GM18498 (cell line): Measurements from ENCODE around the gene FLVCR1.
A peak's percentile ranks its signal among the peaks of the same experiment; 100 is the strongest.
"Not testable (repeated sequence)": the region's sequence is repeated elsewhere in the genome, so short reads cannot be mapped to it uniquely, and the experiment has no call there.

Experiments used
- ATAC-seq: cut with Tn5 transposase; IDR thresholded peaks from one replicate; pipeline ENCODE4 v1.9.1; 2021; ENCODE audit warnings: mild to moderate bottlenecking, moderate library complexity; ENCODE audit not compliant: unreplicated experiment

FLVCR1 gene

DNA sequence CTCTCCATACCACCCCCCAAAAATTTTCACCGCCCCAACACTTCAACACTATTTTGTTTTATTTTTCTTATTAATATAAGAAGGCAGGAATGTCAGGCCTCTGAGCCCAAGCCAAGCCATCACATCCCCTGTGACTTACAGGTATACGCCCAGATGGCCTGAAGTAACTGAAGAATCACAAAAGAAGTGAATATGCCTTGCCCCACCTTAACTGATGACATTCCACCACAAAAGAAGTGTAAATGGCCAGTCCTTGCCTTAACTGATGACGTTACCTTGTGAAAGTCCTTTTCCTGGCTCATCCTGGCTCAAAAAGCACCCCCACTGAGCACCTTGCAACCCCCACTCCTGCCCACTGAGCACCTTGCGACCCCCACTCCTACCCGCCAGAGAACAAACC is 56.0 kb downstream of the FLVCR1 start:
- ATAC-seq: not testable (repeated sequence)

DNA sequence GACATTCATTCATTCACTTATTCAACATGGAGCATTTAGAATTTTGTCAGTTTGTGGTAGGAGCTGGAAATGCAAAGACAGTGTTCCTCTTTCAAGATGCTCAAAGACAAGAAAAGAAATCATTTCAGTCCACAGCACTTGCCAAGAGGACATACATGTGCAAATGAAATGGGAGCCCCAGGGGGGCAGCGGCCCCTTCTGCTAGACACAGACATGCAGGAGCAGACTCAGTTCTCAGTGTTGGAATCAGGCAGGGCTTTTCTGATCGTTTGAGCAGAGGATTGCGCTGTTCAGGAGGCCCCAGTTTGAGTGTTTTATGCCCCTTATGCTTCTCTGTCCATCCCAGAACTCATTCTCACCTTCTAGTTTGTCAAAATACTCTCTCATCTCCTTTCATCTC is 56.7 kb downstream of the FLVCR1 start:
- no peak for ATAC-seq

DNA sequence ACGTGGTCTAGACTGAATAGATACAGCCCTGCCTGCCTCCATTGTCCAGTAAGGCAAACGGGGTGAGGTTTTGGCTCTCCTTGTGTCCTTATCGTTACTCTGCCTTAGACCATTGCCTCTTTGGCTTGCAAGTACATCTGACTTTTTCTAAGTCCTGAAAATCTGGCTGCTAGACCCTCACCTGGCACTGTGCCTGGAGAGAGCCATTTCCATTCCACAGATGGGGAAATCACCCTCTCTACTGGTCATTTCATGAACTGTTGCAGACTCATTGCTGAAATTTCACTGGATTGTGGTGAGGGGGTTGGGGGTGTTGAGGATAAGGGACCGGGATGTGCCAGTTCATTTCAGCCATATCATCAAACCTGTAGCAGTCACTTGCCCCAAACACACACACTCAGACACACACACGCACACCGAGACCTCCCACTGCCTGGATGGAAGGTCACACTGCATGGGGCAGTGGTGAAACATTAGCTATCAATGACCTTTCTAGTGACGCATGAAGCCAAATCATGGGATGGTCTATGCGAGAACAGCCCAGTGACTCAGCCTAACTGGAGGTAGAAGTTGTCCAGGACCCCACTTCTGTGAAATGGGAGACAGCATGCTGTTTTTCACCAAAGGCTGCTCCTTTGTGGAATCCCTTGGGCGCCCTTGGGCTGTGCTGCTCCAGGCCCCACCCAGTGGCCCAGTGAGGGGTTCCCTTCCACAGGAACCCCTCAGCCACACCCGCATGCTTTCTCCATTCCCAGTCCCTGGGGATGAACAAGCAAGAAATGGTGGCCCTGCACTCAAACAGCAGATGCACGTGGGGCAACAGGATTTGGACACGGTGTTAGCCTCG is 57.4 kb downstream of the FLVCR1 start:
- ATAC-seq: no peak

DNA sequence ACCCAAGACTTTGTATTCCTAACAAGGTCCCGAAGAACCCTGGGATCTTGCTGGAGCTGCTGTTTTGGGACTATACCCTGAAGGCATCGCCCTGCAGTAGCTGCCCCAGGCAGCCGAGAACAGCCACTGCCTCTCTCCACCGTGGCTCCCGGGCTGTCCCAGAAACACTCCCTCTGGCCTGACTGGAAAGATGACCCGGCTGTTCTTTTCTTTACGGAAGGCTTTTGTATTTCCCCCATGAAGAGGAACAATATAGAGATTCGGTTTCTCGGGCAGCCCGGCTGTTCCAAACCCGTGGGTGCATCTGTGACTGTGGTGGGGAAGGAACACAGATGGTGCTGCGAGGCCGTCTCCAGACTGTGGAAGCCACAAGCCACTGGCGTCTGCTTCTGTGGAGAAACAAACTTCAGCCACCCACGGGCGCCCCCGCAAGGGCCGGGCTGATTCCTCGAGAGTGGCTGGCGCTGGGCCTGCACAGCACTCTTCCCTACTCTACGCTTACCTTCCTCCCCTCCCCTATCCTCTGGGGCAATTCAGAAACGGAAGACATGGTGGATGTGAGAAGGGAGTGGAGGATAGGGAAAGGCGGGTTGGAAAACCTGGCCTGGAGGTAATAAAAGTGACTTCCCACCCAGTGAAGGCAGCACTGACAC is 58.5 kb downstream of the FLVCR1 start:
- no peak for ATAC-seq

DNA sequence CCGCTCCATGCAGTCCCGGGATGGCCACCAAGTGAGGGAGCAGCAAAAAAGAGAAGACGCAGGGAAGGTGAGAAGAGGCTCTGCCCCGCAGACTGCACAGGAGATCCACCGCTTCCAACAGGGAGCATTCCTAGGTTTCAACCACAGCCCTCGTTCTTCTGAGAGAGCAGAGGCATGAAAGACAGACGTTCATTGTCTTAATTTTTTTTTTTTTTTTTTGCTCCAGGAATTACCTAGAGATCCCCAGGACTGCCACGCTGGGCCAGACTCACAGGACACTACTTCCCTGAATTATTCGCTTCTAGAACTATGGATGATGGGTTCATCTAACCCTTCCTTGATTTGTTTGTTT is 59.0 kb downstream of the FLVCR1 start:
- ATAC-seq: no peak

DNA sequence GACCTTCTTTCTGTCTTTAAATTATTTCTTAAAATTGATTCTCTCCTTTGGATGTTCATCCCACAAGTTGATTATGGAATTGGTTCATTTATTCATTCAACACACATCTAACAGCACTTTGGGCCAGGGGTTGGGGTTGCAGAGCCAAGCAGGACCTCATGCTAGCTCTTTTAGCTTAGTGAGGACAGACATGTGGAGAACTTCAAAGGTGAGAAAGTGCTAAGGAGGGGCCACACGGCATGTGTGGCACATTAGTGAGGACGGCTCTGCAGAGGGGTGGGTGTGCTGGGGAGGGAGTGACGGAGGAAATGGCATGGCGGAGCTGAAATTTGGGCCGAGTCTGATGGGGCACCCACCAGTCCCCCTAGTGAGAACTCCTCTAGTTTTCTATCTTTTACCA is 59.8 kb downstream of the FLVCR1 start:
- no peak for ATAC-seq

DNA sequence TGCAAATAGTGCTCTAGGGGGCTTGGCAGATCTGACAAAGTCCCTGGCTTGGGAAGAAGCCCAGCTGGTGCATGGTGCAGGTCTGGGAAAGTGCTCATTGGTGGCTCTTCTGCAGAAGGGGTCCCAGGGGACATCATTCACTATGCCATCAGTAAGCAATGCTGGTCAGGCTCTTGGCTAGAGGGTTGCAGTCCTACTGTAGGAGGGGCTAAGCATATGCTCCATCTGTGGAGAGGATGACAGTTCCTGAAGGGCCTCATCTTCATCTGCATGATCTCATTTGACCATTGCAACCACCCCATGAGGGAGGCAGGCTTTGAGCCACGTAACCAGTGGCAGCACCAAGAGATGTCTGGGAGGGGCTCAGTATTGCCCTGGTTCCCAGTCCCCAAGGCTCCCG is 60.7 kb downstream of the FLVCR1 start:
- ATAC-seq: no peak

DNA sequence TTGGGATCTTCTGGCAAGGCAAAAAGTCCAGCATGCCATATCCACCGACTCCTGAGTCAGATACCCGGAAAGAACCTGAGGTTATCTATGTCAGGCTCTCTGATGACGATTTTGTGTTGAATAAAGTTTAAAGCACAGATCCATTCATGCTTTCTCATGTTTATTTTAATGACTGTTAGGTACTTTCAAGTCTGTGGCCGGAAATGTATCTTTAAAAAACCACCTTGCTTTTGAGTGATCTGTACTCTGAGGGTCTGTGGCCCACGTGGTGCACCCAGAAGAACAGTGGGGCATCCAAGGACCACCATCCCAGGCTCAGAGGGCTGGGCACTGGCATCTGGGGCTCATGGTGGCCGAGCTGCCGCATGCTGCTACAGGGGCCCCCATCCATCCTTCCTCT is 62.2 kb downstream of the FLVCR1 start:
- ATAC-seq: no peak

DNA sequence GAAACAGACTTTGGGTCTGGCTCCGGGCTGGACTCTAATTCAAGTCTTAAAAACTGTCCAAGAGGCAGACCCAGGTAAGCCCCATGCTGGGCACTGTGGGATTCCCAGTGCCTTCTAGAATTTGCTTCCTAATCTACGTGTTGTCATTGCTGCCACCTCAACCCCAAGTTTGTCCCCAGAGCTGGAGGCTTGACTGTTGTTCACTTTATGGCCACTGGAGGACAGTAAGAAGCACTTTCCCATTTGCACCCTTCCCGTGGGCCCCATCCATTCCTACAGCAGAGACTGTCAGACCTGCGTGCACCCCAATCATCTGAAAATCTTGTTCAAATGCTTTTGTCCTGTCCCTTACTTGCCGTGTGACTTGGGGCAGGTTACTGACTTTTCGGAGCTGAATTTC is 62.8 kb downstream of the FLVCR1 start:
- no peak for ATAC-seq

DNA sequence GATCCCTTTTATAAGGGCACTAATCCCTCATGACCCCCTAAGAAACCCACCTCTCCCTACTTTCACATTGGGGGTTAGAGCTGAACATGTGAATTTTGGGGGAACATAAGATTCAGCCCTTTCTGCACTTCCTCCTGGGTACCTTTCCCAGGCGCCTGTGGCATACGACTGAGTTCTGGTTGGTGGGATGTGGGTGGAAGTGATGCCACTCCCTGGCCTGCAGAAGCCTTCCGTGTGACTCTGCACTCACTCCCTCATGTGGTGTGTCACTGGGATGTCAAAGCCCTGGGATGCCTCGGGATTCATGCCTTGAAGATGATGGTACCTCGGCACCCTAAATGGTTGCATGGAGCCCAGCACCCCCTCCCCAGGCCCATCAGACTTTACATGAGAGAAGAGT is 63.9 kb downstream of the FLVCR1 start:
- ATAC-seq: no peak

DNA sequence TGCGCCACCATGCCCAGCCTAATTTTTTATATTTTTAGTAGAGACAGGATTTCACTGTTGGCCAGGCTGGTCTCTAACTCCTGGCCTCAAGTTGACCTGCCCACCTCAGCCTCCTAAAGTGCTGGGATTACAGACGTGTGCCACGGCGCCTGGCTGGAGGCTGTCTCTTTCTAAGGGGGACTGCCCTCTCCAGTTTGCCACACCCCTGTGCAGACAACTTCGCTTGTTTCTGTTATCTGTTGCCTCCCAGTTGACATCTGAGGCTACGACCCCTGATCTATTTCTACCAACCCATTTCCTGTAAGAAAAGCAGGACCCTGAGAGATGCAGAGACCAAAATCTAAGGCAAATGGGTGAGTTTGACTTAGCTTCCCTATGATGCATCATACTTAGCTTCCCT is 68.3 kb downstream of the FLVCR1 start:
- no peak for ATAC-seq

DNA sequence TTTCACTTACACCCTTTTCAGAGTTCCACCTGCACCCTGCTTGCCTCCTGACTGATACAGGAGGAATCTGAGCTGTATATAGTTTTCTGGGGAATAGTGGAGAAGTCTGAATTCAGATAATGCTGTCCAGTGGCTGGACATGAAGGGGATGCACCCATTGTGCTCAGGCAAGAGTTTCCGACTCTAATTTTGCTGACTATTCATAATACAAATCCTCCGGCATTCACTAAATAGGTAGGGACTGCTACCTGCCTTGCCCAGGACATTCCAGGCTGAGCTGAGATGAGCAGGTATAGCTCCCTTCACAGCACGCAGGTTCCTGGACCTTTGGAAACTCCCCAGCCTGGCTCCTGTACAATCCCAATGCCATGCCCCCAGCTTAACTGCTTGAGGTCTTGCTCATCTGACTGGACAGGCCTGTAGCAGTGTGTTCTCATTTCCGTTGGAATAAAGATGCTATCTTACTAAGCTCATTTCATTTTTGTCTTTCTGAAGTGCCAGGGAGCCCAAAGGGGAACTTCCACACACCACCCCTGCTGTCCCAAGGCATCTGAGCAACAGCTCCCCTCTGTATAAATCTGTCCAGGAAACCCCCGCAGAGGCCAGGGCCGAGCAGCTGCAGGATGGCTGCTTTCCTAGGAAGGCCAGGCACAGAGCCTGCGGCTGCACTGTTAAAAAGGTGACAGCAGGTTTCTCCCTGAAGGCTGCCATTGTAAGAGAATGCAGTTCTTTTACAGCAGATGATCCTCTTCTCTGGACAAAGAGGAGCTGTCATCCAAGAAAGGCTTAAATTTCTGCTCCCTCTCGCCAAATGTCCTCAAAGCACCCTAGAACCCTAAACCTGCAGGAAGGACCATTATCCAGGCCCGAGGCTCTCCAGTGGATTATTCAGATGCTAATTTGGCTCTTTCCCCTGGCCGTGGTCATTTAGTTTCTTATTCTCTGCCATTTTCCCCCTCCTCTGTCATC is 70.5 kb downstream of the FLVCR1 start:
- peak; percentile 64 for ATAC-seq

DNA sequence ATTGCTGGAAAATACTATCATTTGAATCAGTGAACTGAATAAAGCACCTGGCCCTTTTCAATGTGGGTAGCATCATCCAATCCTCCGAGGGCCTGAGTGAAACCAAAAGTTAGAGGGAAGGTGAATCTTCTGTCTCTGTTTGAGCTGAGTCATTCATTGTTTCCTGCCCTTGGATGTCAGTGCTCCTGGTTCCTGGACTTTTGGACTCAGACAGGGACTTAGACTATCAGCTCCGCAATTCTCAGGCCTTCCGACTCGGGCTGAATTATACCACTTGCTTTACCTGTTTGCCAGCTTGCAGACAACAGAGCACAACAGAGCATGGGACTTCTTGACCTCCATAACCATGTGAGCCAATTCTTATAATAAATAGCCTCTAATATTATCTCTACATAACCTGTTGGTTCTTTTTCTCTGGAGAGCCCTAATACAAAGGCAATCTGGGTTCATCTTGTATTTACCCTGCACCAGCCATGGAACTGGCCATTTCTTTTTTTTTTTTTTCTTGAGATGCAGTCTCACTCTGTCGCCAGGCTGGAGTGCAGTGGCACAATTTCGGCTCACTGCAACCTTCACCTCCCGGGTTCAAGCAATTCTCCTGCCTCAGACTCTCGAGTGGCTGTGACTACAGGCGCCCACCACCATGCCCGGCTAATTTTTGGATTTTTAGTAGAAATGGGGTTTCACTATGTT is 73.1 kb downstream of the FLVCR1 start:
- no peak for ATAC-seq

DNA sequence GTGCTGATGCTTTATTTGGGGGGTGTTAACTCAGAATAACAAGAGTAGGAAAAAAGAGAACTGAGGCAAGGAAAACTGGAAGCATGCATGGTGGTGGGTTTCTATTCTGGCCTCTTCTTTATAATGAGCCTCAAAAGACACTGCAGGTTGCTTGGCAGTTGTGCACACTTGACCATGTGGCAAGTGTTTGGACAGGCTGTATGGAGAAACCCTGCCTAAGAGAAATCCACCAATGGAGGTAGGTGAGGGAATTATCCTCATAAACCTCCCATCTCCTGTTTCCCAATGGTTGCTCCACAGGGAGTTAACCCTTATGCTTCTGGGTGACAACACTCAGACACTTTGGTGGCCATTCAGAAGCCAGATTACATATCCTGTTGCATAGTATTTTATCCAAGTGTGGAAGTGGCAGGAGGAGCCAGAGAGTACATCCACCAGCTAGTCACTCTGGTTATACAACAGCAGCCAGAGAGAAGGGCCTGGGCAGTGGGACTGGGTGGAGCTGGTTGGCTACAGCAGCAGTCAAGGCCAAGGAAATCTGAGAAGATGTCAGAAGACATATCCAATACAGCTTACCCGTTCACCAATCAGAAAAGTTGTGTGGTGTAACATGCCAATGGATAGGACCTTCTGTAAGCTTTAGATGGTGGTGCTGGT is 75.9 kb downstream of the FLVCR1 start:
- ATAC-seq: no peak

DNA sequence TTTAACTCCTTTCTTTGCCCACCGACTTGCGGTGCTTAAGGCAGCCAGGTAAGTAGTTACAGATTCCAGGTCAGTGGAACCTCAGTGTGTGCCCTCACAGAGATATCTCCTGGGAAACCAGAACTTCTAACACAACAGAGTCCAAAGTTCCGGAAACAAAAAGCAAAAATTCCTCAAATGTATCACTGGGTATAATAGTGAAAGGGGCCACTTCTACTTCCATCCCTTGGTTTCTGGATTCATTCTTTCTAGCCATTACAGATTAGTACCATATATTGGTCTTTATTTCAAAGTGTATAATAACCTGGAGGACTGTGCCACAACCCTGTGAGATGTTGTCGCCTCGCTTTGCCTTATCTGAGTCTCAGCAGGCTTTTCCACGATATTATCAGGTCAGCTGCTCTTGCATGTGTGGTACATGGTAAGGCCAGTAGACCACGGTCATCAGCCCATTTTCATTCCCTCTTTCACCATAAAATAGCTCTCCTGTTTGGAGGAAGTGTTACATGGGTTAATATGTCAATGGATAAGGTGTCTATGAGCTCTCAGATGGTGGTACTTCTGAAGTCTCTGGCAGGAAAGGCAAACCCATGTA is 77.4 kb downstream of the FLVCR1 start:
- no peak for ATAC-seq

DNA sequence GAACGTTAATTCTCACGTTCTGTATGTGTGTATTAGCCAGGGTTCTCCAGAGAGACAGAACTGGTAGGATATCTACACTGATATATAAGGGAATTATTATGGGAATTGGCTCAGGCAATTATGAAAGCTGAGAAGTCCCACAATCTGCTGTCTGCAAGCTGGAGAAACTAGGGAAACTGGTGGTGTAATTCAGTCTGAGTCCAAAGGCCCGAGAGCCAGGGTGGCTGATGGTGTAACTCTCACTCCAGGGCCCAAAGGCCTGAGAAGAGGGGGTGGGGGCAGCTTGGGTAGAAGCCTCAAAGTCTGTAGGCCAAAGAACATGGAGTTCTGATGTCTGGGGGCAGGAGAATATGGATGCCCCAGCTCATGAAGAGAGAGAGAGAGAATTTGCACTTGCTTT is 79.0 kb downstream of the FLVCR1 start:
- ATAC-seq: no peak

DNA sequence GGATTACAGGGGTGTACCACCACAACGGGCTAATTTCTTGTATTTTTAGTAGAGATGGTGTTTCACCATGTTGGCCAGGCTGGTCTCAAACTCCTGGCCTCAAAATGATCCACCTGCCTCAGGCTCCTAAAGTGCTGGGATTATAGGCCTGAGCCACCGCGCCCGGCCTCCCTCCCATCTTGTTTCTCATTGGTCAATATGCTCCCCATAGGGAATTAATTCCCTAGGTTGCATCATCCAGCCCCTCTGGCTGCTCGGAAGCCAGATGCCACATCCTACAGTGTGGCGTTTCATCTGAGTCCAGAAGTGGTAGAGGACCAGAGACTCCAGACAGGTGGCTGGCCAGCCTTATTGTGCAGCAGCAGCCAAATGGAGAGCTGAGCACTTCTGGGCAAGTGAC is 80.8 kb downstream of the FLVCR1 start:
- ATAC-seq: no peak

DNA sequence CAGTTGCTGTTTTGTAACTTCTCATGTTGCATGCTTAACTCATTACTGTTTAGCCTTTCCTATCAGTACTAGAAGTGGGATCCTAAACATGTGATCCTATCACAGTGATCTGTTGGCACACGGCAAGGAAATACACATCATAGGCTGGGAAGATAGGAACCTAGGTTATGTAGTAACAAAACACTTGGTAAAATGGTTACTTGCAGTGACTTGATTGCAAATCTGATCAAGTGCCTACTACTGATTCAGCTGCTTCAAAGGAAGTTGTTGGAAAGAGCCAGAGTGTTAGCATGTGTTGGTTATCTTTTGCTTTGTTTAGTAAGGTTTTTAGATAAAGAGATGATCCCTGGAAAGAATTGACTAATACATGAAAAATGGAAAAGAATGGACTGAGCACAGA is 83.4 kb downstream of the FLVCR1 start:
- ATAC-seq: no peak

DNA sequence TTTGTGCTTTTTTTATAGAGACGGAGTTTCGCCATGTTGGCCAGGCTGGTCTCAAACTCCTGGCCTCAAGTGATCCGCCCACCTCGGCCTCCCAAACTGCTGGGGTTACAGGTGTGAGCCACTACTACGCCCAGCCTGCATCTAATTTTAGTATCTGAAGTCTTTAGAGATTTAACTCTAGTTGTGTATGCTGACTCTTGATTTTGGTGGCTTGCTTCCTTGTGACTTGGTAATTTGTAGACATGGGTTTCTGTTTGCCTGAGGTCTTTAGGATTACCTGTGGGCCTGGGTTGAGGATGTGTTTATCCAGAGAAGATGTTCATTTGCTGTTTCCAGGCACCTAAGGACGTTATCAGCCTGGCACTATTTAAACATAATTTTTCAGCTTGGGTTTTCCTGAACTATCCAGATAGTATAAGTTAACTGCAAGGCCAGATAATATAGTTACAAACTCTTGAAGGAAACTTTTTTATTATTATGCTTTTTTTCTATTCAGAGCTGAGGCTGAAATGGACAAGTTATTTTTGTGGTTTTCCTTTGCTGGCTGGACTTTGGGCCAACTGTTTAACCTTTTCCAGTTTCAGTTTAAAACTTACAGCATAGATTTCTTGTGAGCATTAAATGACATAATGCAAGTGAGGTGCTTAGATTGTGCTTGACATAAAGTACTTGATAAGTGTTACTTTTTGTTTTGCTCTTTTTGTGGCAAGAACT is 84.8 kb downstream of the FLVCR1 start:
- ATAC-seq: no peak

DNA sequence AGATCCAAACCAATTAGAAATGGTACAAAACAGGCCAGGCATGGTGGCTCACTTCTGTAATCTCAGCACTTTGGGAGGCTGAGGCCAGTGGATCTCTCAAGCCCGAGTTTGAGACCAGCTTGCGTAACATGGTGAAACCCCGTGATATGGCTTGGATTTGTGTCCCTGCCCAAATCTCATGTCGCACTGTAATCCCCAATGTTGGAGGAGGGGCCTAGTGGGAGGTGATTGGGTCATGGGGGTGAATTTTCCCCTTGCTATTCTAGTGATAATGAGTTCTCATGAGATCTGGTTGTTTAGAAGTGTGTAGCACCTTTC is 85.3 kb downstream of the FLVCR1 start:
- ATAC-seq: no peak
